Measurements from ENCODE around the gene SLC44A3. TPM values are rescaled to one million over a fixed set of nuclear protein-coding genes. Genes with fewer than 3 reads are reported as not detected.

SLC44A3 gene
- total RNA-seq, 2 donors from 2014 or later: 72.1 to 95.5 TPM

DNA sequence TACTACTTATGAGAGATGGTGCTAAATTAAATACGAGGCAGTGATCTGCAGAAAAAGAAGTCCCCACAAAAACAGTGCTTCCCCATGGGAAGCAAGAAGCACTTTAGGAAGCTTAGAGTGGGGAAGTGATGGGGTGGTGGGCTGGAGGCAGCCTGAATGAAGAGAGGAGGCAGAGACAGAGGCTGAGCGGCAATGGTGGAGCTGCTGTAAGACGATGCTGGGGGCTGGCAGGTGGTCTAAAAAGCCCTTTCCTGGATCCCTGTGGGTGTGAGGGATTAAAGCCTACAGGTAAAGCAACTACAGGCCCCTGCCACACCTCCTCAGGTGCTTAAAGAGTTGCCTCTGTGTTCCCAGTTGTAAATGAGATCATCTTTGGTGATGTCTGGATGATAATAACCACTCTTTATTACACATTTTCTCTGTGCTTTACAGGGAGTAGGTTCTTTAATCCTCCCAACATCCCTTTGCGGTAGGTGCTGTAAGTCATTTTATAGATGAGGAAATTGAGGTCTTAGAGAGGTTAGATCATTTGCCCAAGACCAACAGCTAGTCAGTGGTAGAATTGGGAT is 67.5 kb downstream of the SLC44A3 start:
- ATAC-seq (peak; percentile 68), DNase-seq (no peak)
- intact Hi-C loops (cut with DNase I, micrococcal nuclease): no loop called here

DNA sequence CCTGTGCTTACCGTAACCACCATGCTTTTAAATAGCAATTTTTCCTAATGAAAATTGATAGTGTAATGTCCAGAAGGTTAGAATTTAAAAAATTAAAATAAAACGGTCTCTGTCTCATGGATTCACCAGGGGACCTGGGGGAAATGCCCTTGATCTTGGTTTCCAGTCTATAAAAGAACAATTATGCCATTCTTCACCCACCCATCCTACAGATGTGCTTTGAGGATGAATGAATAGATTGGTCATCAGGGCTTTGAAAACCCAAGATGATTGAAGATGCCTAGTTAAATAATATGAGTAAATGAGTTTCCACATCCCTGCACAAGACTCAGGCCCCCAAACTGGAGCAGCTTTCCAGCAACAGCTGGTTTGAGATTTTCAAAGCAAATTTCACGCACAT is 68.0 kb downstream of the SLC44A3 start:
- intact Hi-C loops (cut with DNase I, micrococcal nuclease): no loop called here
- DNase-seq (no peak), ATAC-seq (no peak)

DNA sequence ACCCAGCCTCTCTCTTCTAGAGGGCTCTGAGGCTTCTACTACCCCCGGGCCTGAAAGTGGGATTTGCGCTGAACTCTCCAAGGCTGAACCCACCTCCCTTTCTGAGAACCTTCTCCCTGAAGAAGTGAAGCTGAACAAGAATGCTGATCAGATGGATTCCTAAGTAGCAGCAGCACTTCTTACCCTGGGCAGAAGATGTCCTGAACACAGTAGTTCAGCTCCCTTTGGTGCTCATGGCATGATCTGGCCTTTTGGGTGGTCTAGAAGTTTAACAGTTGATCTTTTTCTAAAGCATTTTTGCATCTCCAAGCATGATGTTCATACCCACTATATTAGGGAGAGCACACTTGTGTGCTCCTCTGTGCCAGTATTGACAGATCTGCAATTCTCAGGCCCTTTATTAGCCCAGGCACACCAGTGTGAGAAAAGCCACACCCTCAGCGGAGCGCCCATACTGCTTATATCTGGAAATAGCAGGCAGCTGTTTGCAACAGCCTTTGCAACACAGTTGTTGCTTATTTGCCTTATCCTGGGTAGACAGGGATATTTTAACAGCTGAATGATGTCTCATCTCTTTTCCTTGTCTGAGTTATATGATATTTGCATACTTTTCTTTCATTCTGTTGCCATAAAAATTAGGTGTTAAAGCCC is 72.6 kb downstream of the SLC44A3 start:
- DNase-seq (peak; percentile 43 to 56), ATAC-seq (peak; percentile 83)
- intact Hi-C loops (cut with DNase I, micrococcal nuclease): no loop called here

DNA sequence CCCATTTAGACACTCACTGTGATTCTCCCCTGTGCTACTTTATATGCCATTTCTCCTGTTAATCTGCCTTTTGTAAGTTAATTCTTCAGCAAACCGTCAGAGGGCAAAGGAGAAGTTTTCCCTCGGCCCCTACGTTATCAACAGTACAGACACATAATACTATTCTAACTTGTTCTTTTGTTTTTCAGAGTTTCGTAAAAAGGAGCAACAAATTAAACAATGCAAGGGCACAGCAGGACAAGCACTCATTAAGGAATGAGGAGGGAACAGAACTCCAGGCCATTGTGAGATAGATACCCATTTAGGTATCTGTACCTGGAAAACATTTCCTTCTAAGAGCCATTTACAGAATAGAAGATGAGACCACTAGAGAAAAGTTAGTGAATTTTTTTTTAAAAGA is 74.5 kb downstream of the SLC44A3 start:
- intact Hi-C loops (cut with DNase I, micrococcal nuclease): no loop called here
- DNase-seq (no peak), ATAC-seq (no peak)

DNA sequence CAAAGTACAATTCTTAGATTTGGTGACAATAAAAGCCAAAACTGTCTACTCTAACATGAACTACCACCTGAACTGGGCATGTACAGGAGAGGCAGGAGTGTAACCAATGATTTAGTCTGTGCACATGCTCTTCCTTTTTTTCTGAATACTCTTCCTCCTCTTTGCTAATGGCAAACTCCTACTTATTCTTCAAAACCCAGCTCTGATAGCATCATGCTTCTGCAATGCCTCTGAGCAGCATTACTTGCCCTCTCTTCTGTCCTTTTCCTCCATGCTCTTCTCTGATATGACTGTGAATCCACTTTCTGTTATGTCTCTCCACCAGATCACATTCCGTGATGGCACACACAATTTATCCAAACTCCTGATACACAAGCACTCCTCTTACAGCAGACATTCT is 75.4 kb downstream of the SLC44A3 start:
- DNase-seq (no peak), ATAC-seq (no peak)
- intact Hi-C loops (cut with DNase I, micrococcal nuclease): no loop called here

DNA sequence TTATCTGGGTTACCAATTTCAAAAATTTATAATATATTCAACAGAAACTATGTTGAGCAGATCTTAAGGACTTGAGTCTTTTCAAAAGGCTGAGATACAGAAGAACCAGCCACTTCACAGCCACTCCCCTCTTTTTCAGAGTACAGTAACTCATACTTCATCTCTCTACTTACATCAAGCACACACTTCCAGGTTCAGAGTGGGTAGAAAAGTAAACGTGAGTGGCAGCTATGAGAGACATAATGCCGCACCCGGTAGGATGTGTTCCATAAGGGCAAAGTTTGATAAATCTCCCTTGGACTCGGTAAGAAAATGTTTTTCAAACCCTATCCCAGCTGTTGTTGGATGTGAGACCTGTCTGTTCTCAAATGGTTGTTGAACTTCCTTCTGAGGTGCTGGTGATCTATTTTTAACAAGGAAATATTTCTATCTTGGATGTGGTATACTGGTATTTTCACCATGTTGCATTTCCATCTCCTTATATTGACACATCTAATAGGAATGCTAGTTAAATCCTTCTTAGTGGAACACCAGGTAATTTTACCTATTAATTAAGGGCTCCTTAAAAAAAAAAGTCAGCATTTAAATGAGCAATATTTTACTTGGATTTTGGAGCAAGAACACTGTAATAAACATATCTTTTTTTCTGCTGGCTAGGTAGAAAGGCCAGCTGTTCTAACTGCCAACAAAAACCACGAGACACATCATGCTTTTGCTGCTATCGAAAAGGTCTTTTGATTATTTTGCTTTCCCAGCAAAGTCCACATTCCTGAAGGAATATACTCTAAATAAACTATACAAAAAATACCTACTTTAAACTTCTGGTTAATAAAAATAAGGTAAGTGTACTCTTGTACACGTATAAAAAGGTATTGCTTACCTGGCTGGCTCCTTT is 78.6 kb downstream of the SLC44A3 start:
- intact Hi-C loops (cut with DNase I, micrococcal nuclease): no loop called here
- ATAC-seq (peak; percentile 73), DNase-seq (no peak)

DNA sequence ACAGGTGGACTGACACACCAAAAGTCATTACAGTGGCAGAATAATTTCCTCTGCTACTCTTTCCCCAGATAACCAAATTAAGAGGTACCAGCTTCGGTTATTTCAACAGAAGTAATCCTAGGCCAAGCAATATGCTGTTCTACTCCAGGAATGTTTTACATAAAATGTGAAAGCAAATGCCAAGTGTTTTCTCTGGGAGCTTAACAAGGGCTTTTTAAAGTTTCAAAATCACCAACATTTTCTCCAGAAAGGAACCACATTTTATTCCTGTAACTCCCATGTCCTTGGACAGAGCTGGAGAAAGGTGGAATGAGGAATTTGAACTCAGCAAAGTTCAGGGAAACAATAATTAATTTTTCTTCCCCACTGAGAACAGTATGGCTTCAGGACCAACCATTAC is 79.6 kb downstream of the SLC44A3 start:
- no peak for ATAC-seq

DNA sequence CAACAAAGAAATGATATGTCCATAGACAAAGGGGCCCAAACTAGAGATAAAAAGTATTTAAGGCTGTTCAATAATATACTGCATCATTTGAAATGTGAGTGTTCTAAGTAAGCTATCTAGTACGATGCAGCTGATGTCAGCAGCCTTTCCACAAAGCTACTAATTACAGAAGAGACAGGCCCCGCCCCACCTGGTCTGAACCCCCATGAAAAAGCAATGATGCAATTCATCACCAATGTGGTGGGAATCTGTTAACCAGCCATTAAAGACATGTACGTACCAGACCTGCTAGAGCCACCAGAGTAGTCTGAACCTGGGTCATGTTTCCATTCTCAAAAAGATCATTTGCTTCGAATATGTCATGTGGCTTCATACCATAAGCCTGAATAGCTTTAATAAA is 81.7 kb downstream of the SLC44A3 start:
- intact Hi-C loops (cut with DNase I, micrococcal nuclease): no loop called here
- DNase-seq (no peak), ATAC-seq (no peak)

More for the DNA sequence above, 79.6 kb downstream of the SLC44A3 start:
- DNase-seq: no peak
- intact Hi-C loops (cut with DNase I, micrococcal nuclease): no loop called here

DNA sequence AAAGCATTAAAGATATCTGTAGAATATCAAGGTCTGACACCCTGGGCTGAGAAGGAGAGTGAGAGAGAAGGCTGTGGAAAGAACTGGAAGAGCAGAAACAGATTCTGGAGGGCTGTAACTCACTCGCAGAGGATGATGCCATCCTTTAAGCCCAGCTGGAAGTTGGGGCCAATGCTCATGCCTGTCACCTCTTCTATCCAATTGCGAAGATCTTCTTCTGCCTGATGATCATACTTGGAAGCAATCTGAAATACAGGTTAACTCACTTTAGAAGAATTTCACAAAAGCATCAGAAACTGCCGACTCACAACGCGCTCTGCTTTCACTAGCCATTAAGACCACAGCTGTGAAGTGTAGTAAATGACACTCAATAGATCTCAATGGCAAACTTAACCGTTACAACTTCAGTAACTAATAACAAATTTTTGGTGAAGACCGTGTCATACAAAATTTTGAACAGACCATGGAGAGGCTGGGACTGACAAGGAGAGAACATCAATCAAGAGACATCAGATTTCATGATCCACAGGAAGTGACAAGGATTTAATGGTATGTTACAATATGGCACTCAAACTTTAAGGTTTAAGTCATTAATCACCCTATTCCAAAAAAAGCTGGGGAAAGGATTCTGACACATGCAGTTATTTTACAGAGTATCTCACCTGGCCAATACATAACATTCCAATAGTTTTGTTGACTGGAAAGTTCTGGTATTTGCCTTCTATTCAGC is 83.3 kb downstream of the SLC44A3 start:
- ATAC-seq: no peak
- DNase-seq: no peak
- intact Hi-C loops (cut with DNase I, micrococcal nuclease): no loop called here

DNA sequence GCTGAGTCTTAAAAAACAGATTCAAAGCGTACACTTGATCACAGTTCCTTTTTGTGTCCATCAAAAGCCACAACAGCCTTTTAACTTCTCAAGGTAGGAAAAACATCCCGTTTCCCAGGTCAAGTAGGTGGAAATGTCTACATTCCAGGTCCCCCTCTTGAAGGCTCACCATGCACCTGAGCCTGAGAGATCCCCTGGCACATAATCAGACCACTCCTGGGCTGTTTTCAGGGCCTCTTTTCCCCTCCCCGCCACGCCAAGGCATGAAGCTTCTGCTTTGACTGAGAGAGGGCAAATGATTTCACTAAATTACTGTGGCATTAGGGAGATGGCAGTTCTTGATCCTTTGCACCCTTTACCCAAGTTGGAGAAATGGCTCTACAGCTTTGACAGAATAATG is 85.0 kb downstream of the SLC44A3 start:
- intact Hi-C loops (cut with DNase I, micrococcal nuclease): no loop called here
- ATAC-seq (no peak), DNase-seq (no peak)

DNA sequence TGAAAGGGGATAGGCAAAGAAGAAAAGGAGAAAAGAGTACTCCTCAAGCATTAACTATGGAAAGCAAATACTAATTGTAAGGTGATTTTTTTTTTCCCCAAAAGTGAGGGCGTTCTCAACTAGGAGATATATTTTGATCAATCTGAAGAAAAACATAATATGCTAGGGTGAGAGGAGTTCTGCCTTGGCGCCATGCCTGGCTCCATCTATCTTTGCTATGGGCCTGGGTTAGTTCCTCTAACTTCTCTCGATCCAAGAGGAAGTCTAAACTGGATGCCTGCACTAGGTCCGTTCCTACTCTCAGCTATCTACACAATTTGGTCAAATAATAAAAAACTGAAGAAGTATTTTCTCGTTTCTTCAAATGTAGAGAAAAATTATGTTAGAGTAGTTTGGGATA is 86.2 kb downstream of the SLC44A3 start:
- intact Hi-C loops (cut with DNase I, micrococcal nuclease): no loop called here
- ATAC-seq (no peak), DNase-seq (no peak)

DNA sequence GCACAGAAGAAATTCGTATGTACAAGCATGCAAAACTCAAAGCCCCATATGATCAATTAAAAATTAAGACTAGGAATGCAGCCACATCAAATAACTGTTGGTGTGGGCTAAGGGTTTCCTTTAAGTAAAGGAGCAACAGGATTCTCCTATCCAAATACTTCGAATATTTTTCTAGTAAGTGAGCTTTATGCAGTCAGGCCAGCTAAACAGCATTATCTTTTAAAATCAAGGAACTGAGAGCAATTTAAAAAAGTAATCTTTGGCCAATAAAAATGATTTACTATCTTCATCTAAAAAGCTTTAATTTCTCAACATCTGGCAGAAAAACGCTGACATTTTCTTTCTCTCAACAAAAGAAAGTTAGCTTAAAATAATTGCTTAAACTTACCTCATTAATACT is 87.0 kb downstream of the SLC44A3 start:
- DNase-seq: no peak
- intact Hi-C loops (cut with DNase I, micrococcal nuclease): no loop called here

DNA sequence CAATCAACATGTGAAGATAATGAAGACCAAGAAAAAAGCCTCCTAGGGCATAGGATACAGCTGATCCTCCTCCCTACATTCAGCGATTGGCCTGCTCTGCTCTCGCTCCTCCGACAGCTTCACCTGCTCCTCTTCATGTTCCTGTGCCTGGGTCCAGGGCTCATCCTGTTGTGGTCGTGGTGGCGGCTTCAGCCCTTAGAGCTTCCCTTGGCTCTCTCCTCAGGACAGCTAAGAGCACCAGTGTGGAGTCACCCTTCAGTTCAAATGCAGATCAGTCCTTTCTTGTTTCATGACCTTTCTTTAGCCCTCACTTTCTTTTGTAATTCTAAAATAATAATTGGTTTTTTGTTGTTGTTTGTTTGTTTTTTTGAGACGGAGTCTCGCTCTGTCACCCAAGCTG is 88.0 kb downstream of the SLC44A3 start:
- intact Hi-C loops (cut with DNase I, micrococcal nuclease): no loop called here
- DNase-seq (no peak), ATAC-seq (no peak)

More for the DNA sequence above, 87.0 kb downstream of the SLC44A3 start:
- no peak for ATAC-seq

DNA sequence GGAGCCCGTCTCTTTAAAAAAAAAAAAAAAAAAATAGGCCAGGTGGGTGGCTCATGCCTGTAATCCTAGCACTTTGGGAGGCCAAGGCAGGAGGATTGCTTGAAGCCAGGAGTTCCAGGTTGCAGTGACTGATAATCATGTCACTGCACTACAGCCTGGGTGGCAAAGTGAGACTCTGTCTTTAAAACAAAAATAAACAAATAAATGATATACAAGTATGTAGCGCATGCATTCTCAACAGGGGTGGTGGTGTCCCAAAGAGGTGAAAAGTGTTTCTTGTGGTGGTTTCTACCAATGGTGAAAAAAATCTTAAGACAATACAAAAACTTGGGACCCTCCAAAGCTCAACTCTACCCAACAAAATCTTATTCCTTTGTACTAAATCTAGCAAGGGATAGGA is 88.8 kb downstream of the SLC44A3 start:
- intact Hi-C loops (cut with DNase I, micrococcal nuclease): no loop called here
- DNase-seq: no peak
- ATAC-seq: no peak

DNA sequence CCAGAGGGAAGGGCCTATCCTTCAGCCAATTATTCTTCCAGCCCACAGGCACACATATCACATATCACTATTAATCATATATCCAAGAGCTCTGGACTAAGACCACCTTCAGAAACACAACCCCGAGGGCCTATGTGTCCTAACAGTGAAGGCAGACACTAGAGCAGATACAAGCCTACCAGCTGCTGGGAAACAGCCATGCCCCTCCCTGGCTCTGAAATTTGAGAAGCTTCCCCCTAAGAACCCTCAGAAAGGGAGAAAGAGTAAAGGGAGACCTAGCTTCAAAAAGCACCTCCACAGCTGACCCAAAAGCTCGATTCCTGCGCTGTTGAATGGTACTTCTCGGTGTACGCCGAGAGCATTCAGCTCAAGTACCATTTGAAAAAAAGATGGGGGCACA is 89.3 kb downstream of the SLC44A3 start:
- ATAC-seq: no peak
- intact Hi-C loops (cut with DNase I, micrococcal nuclease): no loop called here
- no peak for DNase-seq

DNA sequence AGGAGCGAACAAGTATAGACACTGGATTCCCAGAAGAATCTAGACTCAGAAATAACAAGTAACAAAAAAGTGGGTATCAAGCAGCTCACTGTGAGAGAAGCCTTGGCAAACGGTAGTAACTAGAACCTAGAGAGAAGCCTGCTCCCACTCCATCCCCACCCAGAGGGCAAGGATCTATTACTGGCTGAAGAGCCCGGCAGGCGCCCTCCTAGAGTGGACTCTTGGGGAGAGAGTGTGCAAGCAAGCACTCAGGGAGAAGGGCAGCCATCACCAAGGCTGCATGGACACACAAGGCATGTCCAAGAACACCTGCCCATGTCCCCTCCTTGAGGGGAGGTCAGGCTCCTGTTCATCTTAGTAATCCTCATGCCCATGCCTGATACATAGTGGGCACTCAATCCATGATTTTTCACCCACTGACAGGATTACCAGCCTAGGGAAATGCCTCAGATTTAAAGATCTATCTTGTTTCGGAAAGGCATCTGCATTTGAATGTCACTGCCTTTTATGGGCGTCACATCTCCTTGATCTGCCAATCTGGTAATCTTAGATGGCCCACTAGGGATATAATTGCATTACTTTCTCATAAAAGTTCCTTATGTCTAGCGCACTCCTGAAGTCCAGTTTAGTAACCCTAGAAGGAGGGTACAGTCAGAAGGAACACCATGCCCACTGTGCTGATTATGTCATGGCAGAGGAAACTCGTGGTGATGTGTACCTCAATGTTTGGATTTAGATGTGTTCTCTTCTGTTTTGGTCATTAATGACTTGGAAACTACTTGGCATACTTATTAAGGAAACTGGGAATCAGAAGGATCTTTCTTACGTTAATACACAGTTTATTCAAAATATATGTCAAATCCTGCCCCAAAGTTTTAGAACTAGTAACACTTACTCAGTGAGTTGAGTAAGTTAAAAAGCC is 92.4 kb downstream of the SLC44A3 start:
- intact Hi-C loops (cut with DNase I, micrococcal nuclease): no loop called here
- ATAC-seq: no peak

DNA sequence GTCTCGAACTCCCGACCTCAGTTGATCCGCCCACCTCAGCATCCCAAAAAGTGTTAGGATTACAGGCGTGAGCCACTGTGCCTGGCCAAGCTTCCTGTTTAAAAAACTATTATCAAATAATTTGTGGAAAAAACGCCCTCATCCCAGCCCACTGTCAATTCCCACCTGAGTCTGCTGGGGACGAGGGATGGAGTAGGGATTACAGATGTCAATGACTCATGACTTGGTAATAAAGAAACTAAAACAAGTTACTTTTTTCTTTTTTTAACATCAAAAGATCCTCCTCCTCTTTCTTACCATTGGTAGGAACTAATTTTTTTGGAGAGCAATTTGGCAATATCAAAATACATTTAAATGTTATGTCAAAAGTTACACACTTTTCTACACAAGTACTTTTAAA is 97.1 kb downstream of the SLC44A3 start:
- ATAC-seq: no peak
- intact Hi-C loops (cut with DNase I, micrococcal nuclease): no loop called here
- DNase-seq: no peak

More for the DNA sequence above, 92.4 kb downstream of the SLC44A3 start:
- no peak for DNase-seq

DNA sequence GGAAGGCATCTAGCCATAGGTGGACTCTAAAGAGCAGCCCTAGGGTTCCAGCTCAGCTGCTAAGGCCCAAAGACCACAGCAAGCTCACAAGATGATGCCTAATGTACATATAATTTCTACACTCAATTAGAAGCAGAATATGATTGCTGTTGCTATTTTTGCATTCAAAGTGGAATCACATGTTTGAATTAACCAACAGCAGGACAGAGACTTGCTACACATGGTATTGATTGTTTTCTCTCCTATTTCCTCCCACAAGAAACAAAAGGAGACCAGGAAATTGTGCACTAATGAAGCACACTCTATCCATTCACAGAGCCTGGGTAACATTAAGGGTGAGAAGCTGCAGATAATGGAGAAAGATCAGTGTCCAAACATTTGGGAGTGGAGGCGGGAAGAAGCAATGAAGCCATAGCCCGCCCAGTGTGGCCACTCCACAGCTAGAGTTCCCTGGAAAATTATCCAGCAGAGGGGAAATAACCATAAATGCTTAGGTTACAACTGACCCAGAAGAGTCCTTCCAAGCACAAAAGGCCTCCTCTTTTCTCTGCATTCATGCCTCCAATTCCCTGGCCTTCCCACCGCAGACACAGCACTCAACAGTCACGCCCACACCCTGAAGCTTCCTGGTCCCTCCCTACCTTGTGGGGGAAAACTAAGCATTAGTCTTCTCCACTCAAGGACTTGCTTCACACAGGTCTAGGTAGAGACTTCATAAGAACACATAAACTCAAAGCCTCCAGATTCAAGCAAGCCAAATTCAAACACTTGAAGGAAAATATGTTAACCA is 99.3 kb downstream of the SLC44A3 start:
- DNase-seq (peak; percentile 44), ATAC-seq (peak; percentile 77)
- intact Hi-C loops (cut with DNase I, micrococcal nuclease): no loop called here

All from left colon (tissue), 2 donors.